NCI-H2227 (cell line): ENCODE results near the gene THPO.
"Not testable (repeated sequence)": the region's sequence is repeated elsewhere in the genome, so short reads cannot be mapped to it uniquely, and the experiment has no call there.

Experiments used
- DNase-seq: peaks from one replicate; lab custom pipeline; 2025; ENCODE audit not compliant: unreplicated experiment; lab: John Stamatoyannopoulos, UW

Gene THPO

DNA sequence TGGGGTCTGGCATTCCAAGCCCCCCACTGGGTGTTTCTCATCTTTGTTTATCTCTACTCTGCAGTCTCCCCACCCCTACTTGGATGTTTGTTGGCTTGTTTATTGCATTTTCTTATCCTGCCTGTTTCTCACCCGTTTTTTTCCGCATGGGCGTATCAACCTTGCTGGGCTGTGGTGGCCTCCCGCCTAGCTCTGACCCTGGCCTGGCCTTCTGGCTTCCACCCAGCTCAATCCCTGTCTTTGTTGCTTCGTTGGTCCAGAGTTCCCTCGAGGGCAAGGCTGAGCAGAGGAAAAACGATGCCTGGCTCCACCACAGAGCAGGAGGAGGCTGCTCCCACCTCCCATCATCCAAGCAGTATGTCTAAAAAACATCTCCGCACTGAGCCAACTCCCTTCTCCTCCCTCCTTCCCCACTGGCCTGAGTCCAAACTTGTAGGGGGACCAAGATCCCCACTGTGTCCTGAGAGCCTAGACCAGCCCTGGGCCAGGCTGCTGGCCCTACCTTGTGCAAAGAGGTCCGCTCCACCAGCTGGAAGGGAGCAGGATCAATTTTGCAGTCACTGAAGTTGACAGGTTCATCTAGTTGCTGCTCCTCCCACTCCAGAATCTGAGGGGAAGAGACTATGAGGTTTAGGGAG, 26.4 kb downstream of the THPO start:
- DNase-seq: no peak

DNA sequence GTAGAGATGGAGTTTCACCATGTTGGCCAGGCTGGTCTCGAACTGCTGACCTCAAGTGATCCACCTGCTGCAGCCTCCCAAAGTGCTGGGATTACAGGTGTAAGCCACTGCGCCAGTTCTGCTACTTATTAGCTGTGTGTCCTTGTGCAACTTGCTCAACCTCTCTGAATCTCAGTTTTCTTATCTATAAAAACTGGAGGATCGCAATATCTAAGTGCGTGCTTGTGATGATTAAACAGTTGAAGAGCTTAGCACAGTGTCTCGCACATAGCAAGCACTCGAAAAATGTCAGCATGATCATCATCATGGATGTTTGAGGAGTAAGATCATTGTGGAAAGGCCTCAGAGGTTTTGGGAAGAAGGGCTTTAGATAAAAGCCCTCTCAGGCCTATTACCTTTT, 27.4 kb downstream of the THPO start:
- DNase-seq: no peak

GRCh38 chr3:184349563-184350470, 28.2 kb downstream of the THPO start:
- DNase-seq: no peak

DNA sequence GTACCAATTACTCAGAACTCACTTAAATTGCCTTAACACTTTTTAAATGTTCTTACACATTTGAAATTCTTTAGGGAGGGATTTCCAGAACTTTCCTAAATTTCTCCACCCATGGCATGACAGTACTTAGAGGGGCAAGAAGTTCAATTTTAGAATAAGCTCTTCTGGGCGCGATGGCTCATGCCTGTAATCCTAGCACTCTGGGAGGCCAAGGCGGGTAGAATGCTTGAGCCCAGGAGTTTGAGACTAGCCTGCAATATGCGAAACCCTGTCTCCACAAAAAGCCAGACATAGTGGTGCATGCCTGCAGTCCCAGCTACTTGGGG, 30.0 kb downstream of the THPO start:
- no peak for DNase-seq

GRCh38 chr3:184347321-184348056, 30.5 kb downstream of the THPO start:
- peak; percentile 35 for DNase-seq

DNA sequence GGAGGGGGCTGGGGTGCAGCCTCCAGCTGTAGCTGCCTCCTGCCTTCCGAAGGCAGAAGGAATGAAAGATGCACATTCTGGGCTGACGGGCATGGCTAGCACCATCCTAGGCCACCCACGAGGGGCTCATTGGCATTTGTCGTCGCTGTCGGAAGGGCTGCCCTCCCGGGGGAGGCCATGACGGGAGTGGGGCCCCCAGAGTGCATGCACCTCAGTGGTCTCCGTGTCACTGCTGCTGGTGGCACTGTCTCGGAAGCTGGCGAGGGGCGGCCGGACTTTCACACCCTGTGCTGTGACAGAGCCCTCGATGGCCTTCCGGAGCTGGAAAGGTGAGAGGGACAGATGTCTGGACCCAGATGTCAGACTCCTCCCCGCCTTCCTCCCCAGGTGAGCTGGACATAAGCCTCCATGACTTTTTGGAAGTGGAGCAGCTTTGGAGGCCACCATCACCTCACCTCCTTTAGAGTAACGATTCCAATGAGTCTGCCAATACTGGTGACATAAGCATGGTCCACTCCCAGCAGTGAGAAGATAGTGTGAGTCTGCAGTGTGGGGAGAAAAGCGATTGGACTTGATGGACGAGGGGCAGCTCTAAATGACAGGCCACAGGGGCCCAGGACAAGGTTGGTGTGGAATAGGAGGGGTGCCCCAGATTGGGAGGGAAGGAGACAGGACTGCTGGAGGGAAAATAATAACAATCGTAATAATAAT, 31.4 kb downstream of the THPO start:
- no peak for DNase-seq

DNA sequence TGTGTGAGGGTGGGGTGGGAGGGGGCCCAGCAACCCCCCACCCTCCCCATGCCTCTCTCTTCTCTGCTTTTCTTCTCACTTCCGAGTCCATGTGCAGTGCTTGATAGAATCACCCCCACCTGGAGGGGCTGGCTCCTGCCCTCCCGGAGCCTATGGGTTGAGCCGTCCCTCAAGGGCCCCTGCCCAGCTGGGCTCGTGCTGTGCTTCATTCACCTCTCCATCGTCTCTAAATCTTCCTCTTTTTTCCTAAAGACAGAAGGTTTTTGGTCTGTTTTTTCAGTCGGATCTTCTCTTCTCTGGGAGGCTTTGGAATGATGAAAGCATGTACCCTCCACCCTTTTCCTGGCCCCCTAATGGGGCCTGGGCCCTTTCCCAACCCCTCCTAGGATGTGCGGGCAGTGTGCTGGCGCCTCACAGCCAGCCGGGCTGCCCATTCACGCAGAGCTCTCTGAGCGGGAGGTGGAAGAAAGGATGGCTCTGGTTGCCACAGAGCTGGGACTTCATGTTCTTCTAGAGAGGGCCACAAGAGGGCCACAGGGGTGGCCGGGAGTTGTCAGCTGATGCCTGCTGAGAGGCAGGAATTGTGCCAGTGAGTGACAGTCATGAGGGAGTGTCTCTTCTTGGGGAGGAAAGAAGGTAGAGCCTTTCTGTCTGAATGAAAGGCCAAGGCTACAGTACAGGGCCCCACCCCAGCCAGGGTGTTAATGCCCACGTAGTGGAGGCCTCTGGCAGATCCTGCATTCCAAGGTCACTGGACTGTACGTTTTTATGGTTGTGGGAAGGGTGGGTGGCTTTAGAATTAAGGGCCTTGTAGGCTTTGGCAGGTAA, 32.5 kb downstream of the THPO start:
- DNase-seq: peak; percentile 86

DNA sequence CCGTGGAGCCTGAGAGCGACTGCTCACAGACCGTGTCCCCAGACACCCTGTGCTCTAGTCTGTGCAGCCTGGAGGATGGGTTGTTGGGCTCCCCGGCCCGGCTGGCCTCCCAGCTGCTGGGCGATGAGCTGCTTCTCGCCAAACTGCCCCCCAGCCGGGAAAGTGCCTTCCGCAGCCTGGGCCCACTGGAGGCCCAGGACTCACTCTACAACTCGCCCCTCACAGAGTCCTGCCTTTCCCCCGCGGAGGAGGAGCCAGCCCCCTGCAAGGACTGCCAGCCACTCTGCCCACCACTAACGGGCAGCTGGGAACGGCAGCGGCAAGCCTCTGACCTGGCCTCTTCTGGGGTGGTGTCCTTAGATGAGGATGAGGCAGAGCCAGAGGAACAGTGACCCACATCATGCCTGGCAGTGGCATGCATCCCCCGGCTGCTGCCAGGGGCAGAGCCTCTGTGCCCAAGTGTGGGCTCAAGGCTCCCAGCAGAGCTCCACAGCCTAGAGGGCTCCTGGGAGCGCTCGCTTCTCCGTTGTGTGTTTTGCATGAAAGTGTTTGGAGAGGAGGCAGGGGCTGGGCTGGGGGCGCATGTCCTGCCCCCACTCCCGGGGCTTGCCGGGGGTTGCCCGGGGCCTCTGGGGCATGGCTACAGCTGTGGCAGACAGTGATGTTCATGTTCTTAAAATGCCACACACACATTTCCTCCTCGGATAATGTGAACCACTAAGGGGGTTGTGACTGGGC, 33.3 kb downstream of the THPO start:
- DNase-seq: no peak

DNA sequence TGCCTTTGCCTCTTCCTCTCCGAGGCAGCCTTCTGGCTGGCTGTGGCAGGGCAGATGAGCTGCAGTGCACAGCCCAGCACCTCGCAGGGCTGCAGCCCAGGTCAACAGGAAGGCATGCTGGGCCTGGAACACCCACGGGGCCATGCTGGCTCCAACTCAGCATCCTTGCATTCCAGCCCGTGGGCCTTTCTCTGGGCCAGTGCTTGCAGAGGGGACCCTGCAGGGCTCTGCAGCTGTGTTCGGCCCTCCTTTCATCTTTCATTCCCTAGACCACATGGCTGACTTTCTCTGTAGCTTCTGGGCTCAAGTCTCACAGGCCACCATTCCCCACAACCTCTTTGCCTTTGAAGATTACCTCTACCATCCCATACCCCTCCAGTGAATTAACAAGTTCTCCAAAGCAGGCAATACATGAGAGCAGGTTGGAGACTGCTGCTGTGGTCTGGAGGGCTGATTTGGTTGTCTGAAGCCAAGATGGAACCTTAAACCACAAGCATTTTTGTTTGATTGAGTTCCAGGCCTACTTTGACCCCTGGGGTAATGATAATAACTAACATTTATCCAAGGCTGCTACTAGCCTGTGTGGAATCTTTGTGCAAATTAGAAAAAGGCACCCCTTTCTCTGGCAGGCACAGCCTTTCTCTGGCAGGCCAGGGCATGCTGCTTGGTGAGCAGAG, 34.7 kb downstream of the THPO start:
- no peak for DNase-seq

GRCh38 chr3:184341925-184342324, 36.1 kb downstream of the THPO start:
- DNase-seq: no peak

- DNase-seq: not testable (repeated sequence)
Measured at GRCh38 chr3:184339451-184340135, 38.4 kb downstream of the THPO start.

DNA sequence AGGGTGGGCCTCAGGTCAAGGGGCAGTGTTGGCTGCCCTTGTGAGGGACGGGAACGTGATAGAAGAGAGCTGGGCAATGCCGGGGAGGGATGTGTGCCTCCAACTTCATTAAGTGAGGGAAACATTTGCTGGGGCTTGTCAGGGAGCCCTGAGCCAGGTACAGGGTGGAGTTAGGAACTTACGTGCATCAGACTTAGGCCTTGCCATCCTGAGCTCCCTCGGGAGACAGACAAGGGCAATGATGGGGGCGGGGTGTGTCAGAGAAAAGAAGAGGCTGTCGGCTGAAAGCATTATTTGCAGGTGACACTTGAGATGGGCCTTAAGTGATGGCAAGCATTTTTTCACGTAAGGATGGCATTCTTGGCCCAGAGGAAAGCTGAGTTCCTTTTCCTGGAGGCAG, 39.0 kb downstream of the THPO start:
- DNase-seq: peak; percentile 71

DNA sequence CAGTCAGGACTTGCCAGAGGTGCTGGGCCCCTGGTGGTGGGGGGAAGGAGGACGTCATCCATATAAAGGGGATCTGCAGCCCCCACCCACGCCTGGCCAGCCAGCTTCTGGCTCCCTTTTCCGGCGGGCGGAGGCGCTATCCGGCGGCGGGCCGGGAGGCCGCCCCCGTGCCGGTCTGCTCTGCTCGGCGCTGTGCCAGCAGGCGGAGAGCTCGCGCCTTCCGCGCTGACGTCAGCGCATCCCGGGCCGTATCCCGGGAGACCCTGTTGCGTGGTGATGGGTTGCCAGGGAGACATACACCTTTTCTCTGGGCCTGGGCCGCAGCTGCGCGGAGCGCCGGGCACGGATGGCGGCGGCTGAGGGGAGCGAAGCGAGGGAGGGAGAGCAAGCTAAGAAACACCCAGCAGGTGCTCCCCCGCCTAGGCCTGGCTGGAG, 39.5 kb downstream of the THPO start:
- peak; percentile 98 for DNase-seq

DNA sequence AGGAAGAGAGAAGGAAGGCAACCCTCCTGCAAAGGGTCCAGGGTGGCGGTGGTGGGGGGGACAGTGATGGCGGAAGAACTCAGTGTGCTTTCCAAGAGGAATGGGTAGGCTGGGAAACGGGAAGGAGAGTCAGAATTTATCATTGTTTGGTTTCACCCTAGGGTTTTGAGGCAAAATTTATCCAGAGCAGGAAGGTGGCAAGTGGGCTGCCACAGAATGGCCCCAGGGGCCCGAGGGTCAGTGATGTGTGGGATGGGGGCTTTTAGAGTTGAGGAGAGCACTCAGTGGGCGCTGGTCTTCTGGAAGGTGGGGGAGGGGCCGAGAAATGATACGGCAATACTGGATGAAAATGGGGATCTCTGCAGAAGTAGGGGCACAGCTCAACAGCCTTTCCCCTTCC, 40.0 kb downstream of the THPO start:
- DNase-seq: no peak

GRCh38 chr3:184337399-184337714, 40.6 kb downstream of the THPO start, which contains the start of gene FAM131A:
TSS of gene FAM131A (plus strand) at chr3:184337600. CDS start at chr3:184337631, 31 bp downstream.
- no peak for DNase-seq

DNA sequence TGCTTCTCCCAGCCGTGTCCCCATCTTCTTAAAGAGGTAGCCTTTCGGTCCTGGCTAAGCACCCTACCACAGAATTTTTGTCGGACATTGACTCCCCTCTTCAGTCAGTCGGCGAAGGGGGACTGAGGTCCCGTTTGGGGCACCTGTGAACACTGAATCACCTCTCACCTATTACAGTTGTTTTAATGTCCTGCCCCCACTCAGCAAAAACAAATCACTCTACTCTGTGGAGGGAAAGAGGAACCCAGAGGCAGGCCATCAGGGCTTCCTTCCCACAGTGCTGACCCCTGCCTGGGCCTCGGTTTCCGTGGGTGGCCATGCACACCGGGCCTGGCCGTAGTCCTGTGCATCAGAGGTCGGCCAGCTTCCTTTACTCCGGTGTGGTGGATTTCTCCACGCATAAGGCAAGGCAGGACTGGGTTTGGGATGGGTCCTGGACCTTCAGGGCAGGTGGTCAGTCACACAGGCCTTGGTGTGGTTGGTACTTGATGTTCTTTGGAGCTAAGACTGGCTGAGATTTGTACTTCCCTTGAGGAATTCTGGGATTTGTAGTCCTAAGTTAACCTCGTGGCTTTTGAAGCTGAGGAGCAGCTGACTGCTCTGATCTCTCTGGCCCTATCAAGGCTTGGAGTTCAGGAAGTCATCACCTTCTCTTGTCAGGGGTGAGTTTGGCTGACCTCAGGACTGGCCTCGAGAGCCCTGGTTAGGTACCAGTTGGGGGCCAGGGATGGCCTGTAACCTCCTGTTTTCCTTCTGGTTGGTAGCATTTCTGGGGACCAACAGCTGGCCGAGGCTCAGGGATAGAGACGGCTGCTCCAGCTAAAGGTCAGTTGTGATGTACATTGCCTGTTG, 41.2 kb downstream of the THPO start:
- peak; percentile 62 for DNase-seq

DNA sequence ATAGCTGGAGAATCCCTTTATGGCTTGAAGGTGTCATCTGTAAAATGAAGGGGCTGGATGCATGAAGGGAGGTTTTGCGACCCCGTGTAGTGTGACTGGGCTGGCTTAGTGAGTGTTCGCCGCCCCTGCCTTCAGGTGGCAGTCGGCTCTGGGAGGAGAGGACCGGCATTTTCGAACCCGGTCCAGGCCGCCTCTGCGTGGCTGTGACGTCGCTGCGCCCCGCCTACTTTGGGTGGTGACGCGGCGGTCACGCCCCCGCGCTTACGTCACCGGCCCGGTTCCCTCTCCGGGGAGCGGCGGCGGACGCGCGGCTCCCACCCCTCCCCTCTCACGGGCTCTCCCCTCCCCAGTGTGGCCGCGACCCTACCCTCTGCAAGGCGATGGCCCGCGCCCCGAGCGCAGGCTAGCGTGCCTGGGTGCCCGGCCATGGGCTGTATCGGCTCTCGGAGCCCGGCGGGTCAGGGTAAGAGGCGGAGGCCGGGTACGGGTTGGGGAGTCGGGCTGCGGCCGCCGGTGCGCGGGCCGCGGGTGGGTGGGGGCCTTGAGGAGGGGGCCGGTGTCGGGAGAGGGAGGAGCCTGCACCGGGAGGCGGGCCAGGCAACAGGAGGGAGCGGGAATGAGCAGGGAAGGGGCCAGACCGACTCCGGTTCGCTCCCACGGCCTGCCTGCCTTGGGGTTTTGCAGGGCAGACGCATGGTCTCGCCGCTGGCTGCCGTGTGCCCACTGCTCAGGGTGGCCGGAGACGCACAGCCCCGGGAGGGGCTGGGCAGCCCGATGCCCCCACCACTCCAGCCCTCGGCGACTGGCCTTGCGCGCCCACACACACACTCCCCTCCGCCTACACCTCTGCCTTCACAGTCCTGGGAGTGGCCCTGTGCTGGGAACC, 42.1 kb downstream of the THPO start:
- DNase-seq: peak; percentile 94
